SK-N-SH (cell line): Measurements from ENCODE around the gene SRSF10. TPM values are rescaled to one million over a fixed set of nuclear protein-coding genes. Genes with fewer than 3 reads are reported as not detected.

Experiments
- CTCF ChIA-PET: fragments of 300-600, 350-600 bp; formaldehyde crosslinking; extraction: SDS; loops from one replicate; lab custom pipeline; 2021; lab: Yijun Ruan, JAX
- POLR2A ChIA-PET: fragments of 350-600 bp; sonication (Branson Sonifier 250); formaldehyde crosslinking; extraction: SDS; loops from one replicate; lab custom pipeline; 2020; ENCODE audit warnings: antibody characterized with exemption, inconsistent platforms; lab: Yijun Ruan, JAX
- DNase-seq: peaks from one replicate; pipeline ENCODE4 v3.0.0; 2012
- H2AFZ ChIP-seq: fragments of 200-600 bp; sonication (generic); 2 replicates; pipeline ENCODE4 v1.8.1; 2016; ENCODE audit warnings: antibody characterized with exemption, mild to moderate bottlenecking, low read depth
- H3F3A ChIP-seq: fragments of 200-600 bp; sonication (generic); replicated peaks from 2 replicates; pipeline ENCODE3; 2016; ENCODE audit warnings: antibody characterized with exemption, mild to moderate bottlenecking; ENCODE audit not compliant: insufficient read depth
- H3K27ac ChIP-seq, 2 experiments: fragments of 200-500 bp in 1 of 2; fragments of 200-600 bp in 1 of 2; sonication (Bioruptor generic) in 1 of 2; sonication (generic), shearing (Covaris generic) in 1 of 2; 2 replicates each; pipeline versions ENCODE4 v1.5.1 to v1.6.1; 2014 to 2016; ENCODE audit warnings: low read depth in 2 of 2, inconsistent platforms in 1 of 2, low read length in 1 of 2, mild to moderate bottlenecking in 1 of 2, mixed read lengths in 1 of 2
- H3K27me3 ChIP-seq: fragments of 200-600 bp; sonication (generic), shearing (Covaris generic); 2 replicates; pipeline ENCODE4 v1.6.1; 2016; ENCODE audit warnings: mixed run types; ENCODE audit not compliant: insufficient read depth
- H3K36me3 ChIP-seq, 2 experiments: fragments of 200-500 bp in 1 of 2; fragments of 200-600 bp in 1 of 2; sonication (Bioruptor generic) in 1 of 2; sonication (generic) in 1 of 2; replicated peaks in 1 of 2; 2 replicates each; pipeline versions ENCODE3 to v1.5.1; 2014 to 2016; ENCODE audit warnings: low read length in 1 of 2, mild to moderate bottlenecking in 1 of 2; ENCODE audit not compliant: insufficient read depth in 2 of 2, control insufficient read depth in 1 of 2
- H3K4me1 ChIP-seq, 2 experiments: fragments of 200-500 bp in 1 of 2; fragments of 200-600 bp in 1 of 2; sonication (Bioruptor generic) in 1 of 2; sonication (generic), shearing (Covaris generic) in 1 of 2; 2 replicates each; pipeline versions ENCODE4 v1.5.1 to v1.6.1; 2014 to 2016; ENCODE audit warnings: low read depth in 1 of 2, low read length in 1 of 2, mixed run types in 1 of 2; ENCODE audit not compliant: insufficient read depth in 2 of 2, control insufficient read depth in 1 of 2
- H3K4me2 ChIP-seq: fragments of 200-600 bp; sonication (generic), shearing (Covaris generic); 2 replicates; pipeline ENCODE4 v1.6.1; 2017; ENCODE audit warnings: mixed run types
- H3K4me3 ChIP-seq, 2 experiments: fragments of 200-500 bp in 1 of 2; fragments of 200-600 bp in 1 of 2; sonication (Bioruptor generic) in 1 of 2; sonication (generic), shearing (Covaris generic) in 1 of 2; 2 replicates each; pipeline versions ENCODE4 v1.5.1 to v1.8.1; 2014 to 2016; ENCODE audit warnings: low read depth in 2 of 2, inconsistent platforms in 1 of 2, low read length in 1 of 2, mild to moderate bottlenecking in 1 of 2, mixed read lengths in 1 of 2, moderate library complexity in 1 of 2
- H3K79me2 ChIP-seq: fragments of 200-600 bp; sonication (generic); 2 replicates; pipeline ENCODE4 v1.8.1; 2017; ENCODE audit warnings: mild to moderate bottlenecking; ENCODE audit not compliant: insufficient read depth
- H3K9ac ChIP-seq: fragments of 200-600 bp; sonication (generic); 2 replicates; pipeline ENCODE4 v1.6.1; 2017; ENCODE audit warnings: mixed run types
- H3K9me2 ChIP-seq: fragments of 200-600 bp; sonication (generic); 2 replicates; pipeline ENCODE4 v1.6.1; 2017; ENCODE audit warnings: mixed run types
- H3K9me3 ChIP-seq: fragments of 200-600 bp; sonication (generic); 2 replicates; pipeline ENCODE4 v1.6.1; 2017; ENCODE audit warnings: mixed run types, mild to moderate bottlenecking, moderate library complexity
- H4K20me1 ChIP-seq: fragments of 200-600 bp; sonication (generic); 2 replicates; pipeline ENCODE4 v1.6.1; 2017; ENCODE audit warnings: mild to moderate bottlenecking, mixed run types; ENCODE audit not compliant: insufficient read depth
- ELF1 ChIP-seq: IDR thresholded peaks from 2 replicates; pipeline ENCODE4 v1.4.0; 2012
- EP300 ChIP-seq, 2 experiments: IDR thresholded peaks; 2 replicates each; pipeline versions ENCODE4 v1.4.0 to v1.6.1; 2012; ENCODE audit warnings: borderline replicate concordance in 1 of 2, low read depth in 1 of 2, low read length in 1 of 2
- EZH2phosphoT487 ChIP-seq: fragments of 200-600 bp; sonication (generic); IDR thresholded peaks from 2 replicates; pipeline ENCODE4 v1.6.1; 2017; ENCODE audit warnings: low read depth, mixed run types, mild to moderate bottlenecking, antibody characterized with exemption, moderate library complexity, borderline replicate concordance
- FOSL2 ChIP-seq: IDR thresholded peaks from 2 replicates; pipeline ENCODE4 v1.4.0; 2012; ENCODE audit warnings: low read depth, mild to moderate bottlenecking, moderate library complexity, borderline replicate concordance
- FOXJ3 ChIP-seq: sonication (generic); formaldehyde crosslinking; IDR thresholded peaks from 2 replicates; pipeline ENCODE4 v1.5.1; 2020; ENCODE audit warnings: mild to moderate bottlenecking, missing genetic modification reagents
- GABPA ChIP-seq: IDR thresholded peaks from 2 replicates; pipeline ENCODE4 v1.4.0; 2012; ENCODE audit warnings: low read depth, mild to moderate bottlenecking
- NRF1 ChIP-seq: IDR thresholded peaks from 2 replicates; pipeline ENCODE4 v1.6.1; 2012; ENCODE audit warnings: low read depth, mild to moderate bottlenecking, low read length
- POLR2AphosphoS5 ChIP-seq: IDR thresholded peaks from 2 replicates; pipeline ENCODE4 v1.6.1; 2012; ENCODE audit warnings: low read depth, low read length
- RAD21 ChIP-seq: IDR thresholded peaks from 2 replicates; pipeline ENCODE4 v1.6.1; 2012; ENCODE audit warnings: mild to moderate bottlenecking, low read length
- RCOR1 ChIP-seq: fragments of 150-350 bp; IDR thresholded peaks from 2 replicates; pipeline ENCODE4 v1.6.1; 2017; ENCODE audit warnings: antibody characterized with exemption, low read length
- RFX5 ChIP-seq: IDR thresholded peaks from 2 replicates; pipeline ENCODE4 v1.6.1; 2012; ENCODE audit warnings: mild to moderate bottlenecking, improper control_type of control experiment, low read length
- SMC3 ChIP-seq: IDR thresholded peaks from 2 replicates; pipeline ENCODE4 v1.6.1; 2012; ENCODE audit warnings: low read depth, low read length, improper control_type of control experiment
- TEAD4 ChIP-seq: IDR thresholded peaks from 2 replicates; pipeline ENCODE4 v1.4.0; 2012; ENCODE audit warnings: mild to moderate bottlenecking, borderline replicate concordance; ENCODE audit not compliant: insufficient read depth
- WGBS: methylation state at CpG from one replicate; pipeline ENCODE4 v1.1.6; 2017; ENCODE audit warnings: low lambda C conversion rate; 5-methylcytosine and 5-hydroxymethylcytosine counted together
- polyA plus RNA-seq, 3 experiments: library from polyadenylated mRNA; depleted of rRNA; stranded (reverse); fragments of >200 nt; gene quantifications; 2 replicates each; pipeline ENCODE4 v1.2.3, GENCODE V29; 2012
- TF ChIP-seq, protein P1 (sequence below): IDR thresholded peaks from 2 replicates; pipeline ENCODE4 v1.6.1; 2012; ENCODE audit warnings: mild to moderate bottlenecking, low read depth, low read length, moderate library complexity
- TF ChIP-seq, protein P2 (sequence below): fragments of 150-350 bp; IDR thresholded peaks from 2 replicates; pipeline ENCODE4 v1.6.1; 2016; ENCODE audit warnings: mild to moderate bottlenecking, low read depth, low read length
- TF ChIP-seq, protein P3 (sequence below): IDR thresholded peaks from 2 replicates; pipeline ENCODE4; 2012
- TF ChIP-seq, protein P4 (sequence below): IDR thresholded peaks from 2 replicates; pipeline ENCODE4 v1.4.0; 2012; ENCODE audit warnings: low read depth
- TF ChIP-seq, protein P5 (sequence below): fragments of 200-600 bp; sonication (generic); IDR thresholded peaks from 2 replicates; pipeline ENCODE4 v1.6.1; 2017; ENCODE audit warnings: antibody characterized with exemption, mild to moderate bottlenecking, moderate library complexity

The SRSF10 gene
- polyA plus RNA-seq, 1 of the 3 experiments (the other 2 are of a cell fraction), result 79.8 TPM

DNA sequence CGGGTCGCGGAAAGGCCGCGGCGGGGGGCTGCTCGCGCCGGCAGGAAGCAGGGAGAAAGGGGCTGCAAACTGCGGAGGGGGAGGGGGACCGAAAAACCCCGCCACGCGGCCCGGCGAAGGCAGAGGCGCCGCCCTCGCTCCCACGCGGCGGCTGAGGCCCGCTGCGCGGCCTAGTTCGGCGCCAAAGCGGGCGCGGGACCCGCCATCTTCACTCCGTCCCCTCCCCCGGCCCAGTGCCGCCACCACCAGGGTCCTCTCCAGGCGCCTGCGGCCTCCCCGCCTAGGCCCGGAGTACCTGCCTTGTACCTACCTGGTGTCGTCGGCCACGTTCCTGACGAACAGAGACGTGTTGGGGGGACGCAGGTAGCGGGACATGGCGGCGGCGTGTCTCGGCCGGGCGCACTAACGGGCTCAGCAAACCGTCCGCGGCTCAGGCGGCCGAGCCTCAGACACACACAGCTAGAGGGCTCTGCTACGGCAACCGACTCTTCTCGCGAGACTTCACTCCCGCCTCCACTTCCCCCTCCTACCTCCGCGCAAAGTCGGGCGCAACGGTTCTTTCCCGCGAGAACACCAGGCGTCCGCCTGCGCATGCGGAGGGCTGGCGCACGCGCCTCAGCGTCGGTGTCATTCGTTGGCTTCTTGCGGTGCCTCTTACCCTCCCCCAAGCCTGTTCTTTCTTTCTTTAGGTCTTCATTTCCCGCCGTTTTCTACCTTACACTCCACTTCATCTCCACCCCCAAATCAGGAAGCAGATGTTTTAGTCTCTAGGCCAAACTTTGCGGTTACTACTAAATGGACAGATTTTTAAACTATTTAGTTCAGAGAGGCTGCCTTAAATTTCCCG lies at the start of gene SRSF10 (continued):
- TF ChIP-seq, protein P1, sequence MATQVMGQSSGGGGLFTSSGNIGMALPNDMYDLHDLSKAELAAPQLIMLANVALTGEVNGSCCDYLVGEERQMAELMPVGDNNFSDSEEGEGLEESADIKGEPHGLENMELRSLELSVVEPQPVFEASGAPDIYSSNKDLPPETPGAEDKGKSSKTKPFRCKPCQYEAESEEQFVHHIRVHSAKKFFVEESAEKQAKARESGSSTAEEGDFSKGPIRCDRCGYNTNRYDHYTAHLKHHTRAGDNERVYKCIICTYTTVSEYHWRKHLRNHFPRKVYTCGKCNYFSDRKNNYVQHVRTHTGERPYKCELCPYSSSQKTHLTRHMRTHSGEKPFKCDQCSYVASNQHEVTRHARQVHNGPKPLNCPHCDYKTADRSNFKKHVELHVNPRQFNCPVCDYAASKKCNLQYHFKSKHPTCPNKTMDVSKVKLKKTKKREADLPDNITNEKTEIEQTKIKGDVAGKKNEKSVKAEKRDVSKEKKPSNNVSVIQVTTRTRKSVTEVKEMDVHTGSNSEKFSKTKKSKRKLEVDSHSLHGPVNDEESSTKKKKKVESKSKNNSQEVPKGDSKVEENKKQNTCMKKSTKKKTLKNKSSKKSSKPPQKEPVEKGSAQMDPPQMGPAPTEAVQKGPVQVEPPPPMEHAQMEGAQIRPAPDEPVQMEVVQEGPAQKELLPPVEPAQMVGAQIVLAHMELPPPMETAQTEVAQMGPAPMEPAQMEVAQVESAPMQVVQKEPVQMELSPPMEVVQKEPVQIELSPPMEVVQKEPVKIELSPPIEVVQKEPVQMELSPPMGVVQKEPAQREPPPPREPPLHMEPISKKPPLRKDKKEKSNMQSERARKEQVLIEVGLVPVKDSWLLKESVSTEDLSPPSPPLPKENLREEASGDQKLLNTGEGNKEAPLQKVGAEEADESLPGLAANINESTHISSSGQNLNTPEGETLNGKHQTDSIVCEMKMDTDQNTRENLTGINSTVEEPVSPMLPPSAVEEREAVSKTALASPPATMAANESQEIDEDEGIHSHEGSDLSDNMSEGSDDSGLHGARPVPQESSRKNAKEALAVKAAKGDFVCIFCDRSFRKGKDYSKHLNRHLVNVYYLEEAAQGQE, result peak; percentile 4; the same call in 1 of the 2 replicates
- TF ChIP-seq ELF1, result no peak
- TF ChIP-seq, protein P2, sequence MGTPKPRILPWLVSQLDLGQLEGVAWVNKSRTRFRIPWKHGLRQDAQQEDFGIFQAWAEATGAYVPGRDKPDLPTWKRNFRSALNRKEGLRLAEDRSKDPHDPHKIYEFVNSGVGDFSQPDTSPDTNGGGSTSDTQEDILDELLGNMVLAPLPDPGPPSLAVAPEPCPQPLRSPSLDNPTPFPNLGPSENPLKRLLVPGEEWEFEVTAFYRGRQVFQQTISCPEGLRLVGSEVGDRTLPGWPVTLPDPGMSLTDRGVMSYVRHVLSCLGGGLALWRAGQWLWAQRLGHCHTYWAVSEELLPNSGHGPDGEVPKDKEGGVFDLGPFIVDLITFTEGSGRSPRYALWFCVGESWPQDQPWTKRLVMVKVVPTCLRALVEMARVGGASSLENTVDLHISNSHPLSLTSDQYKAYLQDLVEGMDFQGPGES, result no peak
- TF ChIP-seq EP300 (IDR thresholded peaks at IDR 0.05; ENCODE audit: borderline replicate concordance in 1 of 2, low read depth in 1 of 2, low read length in 1 of 2), result no peak
- no peak for TF ChIP-seq GABPA
- peak; percentile 100 for TF ChIP-seq NRF1
- TF ChIP-seq, protein P3, sequence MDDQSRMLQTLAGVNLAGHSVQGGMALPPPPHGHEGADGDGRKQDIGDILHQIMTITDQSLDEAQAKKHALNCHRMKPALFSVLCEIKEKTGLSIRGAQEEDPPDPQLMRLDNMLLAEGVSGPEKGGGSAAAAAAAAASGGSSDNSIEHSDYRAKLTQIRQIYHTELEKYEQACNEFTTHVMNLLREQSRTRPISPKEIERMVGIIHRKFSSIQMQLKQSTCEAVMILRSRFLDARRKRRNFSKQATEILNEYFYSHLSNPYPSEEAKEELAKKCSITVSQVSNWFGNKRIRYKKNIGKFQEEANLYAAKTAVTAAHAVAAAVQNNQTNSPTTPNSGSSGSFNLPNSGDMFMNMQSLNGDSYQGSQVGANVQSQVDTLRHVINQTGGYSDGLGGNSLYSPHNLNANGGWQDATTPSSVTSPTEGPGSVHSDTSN, result no peak
- TF ChIP-seq, protein P4, sequence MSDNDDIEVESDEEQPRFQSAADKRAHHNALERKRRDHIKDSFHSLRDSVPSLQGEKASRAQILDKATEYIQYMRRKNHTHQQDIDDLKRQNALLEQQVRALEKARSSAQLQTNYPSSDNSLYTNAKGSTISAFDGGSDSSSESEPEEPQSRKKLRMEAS, result peak; percentile 30
- TF ChIP-seq RCOR1, result peak; percentile 14; the same call in 1 of the 2 replicates
- peak; percentile 98 for TF ChIP-seq POLR2AphosphoS5

DNA sequence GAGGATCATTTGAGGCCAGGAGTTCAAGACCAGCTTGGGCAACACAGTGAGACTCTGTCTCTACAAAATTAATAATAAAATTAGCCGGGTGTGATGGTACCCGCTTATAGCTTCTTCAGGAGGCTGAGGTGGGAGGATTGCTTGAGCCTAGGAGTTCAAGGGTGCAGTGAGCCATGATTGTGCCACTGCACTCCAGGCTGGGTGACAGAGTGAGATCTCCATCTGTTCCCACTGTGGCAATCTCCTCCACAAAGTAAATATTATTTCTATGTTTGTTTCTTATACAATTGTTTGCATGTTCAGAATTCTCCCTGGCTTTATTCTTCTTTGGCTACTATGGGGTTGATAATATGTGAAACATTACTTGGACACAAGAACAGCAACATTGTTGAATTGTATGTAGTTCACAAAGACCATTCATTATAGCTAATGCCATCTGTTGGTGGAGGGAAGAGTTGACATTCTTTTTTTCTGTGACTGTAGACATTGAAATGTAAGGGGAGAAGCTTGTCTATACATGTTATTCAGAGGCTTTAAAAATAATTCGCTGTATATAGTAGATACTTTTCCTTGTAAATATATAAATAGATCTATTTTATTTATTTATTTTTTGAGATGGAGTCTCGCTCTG lies 47.8 kb upstream of the SRSF10 start:
- Histone ChIP-seq H3F3A (no peaks in the 10 kb centered on the region), H3K4me3 (no peak overlapping the region), H3K4me2 (no peak overlapping the region), H3K79me2 (no peaks in the 10 kb centered on the region), H3K9me3 (no peaks in the 10 kb centered on the region), H3K4me1 (peaks cover 0 to 6% of the 10 kb centered on the region in 2 experiments; a peak in 1 of 4 replicates), H3K9ac (no peak overlapping the region), H2AFZ (no peak overlapping the region), H3K36me3 (no peaks in the 10 kb centered on the region), H3K9me2 (no peaks in the 10 kb centered on the region), H3K27ac (no peak overlapping the region), H3K27me3 (no peaks in the 10 kb centered on the region), H4K20me1 (no peaks in the 10 kb centered on the region)
- POLR2A ChIA-PET, result no interaction called here
- 75% methylated on average over 4 of the region's 4 CpGs for WGBS
- CTCF ChIA-PET, result interaction anchor here (0.6 to 2.0 kb wide), 20 partner anchors 8 to 256 kb away, joined by 3 to 10 read pairs (median 4); partner anchors contain the start of genes PNRC2 and SRSF10
- peak; percentile 38 for DNase-seq
- no peak for TF ChIP-seq FOXJ3
- no peak for TF ChIP-seq TEAD4
- TF ChIP-seq SMC3, result peak; percentile 64
- peak; percentile 67 for TF ChIP-seq RAD21
- TF ChIP-seq, protein P2, result no peak
- TF ChIP-seq, protein P4, result no peak
- no peak for TF ChIP-seq RCOR1
- no peak for TF ChIP-seq EZH2phosphoT487
- no peak for TF ChIP-seq FOSL2
- TF ChIP-seq, protein P5, sequence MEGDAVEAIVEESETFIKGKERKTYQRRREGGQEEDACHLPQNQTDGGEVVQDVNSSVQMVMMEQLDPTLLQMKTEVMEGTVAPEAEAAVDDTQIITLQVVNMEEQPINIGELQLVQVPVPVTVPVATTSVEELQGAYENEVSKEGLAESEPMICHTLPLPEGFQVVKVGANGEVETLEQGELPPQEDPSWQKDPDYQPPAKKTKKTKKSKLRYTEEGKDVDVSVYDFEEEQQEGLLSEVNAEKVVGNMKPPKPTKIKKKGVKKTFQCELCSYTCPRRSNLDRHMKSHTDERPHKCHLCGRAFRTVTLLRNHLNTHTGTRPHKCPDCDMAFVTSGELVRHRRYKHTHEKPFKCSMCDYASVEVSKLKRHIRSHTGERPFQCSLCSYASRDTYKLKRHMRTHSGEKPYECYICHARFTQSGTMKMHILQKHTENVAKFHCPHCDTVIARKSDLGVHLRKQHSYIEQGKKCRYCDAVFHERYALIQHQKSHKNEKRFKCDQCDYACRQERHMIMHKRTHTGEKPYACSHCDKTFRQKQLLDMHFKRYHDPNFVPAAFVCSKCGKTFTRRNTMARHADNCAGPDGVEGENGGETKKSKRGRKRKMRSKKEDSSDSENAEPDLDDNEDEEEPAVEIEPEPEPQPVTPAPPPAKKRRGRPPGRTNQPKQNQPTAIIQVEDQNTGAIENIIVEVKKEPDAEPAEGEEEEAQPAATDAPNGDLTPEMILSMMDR, result peak; percentile 75
- no peak for TF ChIP-seq RFX5
